HEK293T (cell line): Measurements from ENCODE around the gene FBXL5.
A peak's percentile ranks its signal among the peaks of the same experiment; 100 is the strongest.

ENCODE experiments used
- CTCF ChIA-PET: fragments of 350-600 bp; formaldehyde crosslinking; extraction: SDS; loops from one replicate; lab custom pipeline; 2021; ENCODE audit warnings: antibody characterized with exemption, inconsistent platforms; lab: Yijun Ruan, JAX
- POLR2A ChIA-PET: fragments of 350-600 bp; formaldehyde crosslinking; extraction: SDS; loops from one replicate; lab custom pipeline; 2020; ENCODE audit warnings: antibody characterized with exemption, inconsistent platforms; lab: Yijun Ruan, JAX
- DNase-seq: peaks from one replicate; pipeline ENCODE4 v3.0.0; 2012; ENCODE audit warnings: mixed read lengths; ENCODE audit errors: extremely low spot score
- ARNT ChIP-seq: fragments of 450-650 bp; IDR thresholded peaks from 2 replicates; pipeline ENCODE4 v1.6.1; 2017; ENCODE audit warnings: mild to moderate bottlenecking
- BHLHE40 ChIP-seq: fragments of 450-650 bp; IDR thresholded peaks from 2 replicates; pipeline ENCODE4 v1.6.1; 2016; ENCODE audit warnings: mild to moderate bottlenecking, moderate library complexity, borderline replicate concordance
- CTBP1 ChIP-seq: fragments of 450-650 bp; IDR thresholded peaks from 2 replicates; pipeline ENCODE4 v1.6.1; 2016; ENCODE audit warnings: borderline replicate concordance
- ELF4 ChIP-seq: fragments of 450-650 bp; IDR thresholded peaks from 2 replicates; pipeline ENCODE4 v1.6.1; 2017; ENCODE audit warnings: antibody characterized with exemption
- FOXA1 ChIP-seq: fragments of 450-650 bp; IDR thresholded peaks from 2 replicates; pipeline ENCODE4 v1.6.1; 2016; ENCODE audit warnings: mild to moderate bottlenecking
- FOXK2 ChIP-seq: fragments of 450-650 bp; IDR thresholded peaks from 2 replicates; pipeline ENCODE4 v1.6.1; 2016; ENCODE audit warnings: mild to moderate bottlenecking
- FOXM1 ChIP-seq: fragments of 450-650 bp; IDR thresholded peaks from 2 replicates; pipeline ENCODE4 v1.6.1; 2017; ENCODE audit warnings: mild to moderate bottlenecking, borderline replicate concordance
- HDGF ChIP-seq: fragments of 450-650 bp; IDR thresholded peaks from 2 replicates; pipeline ENCODE4 v1.6.1; 2017; ENCODE audit warnings: antibody characterized with exemption, borderline replicate concordance
- L3MBTL2 ChIP-seq: fragments of 450-650 bp; conservative IDR thresholded peaks from 2 replicates; pipeline ENCODE4 v1.6.1; 2016; ENCODE audit warnings: mild to moderate bottlenecking
- LEF1 ChIP-seq: fragments of 450-650 bp; IDR thresholded peaks from 2 replicates; pipeline ENCODE4 v1.6.1; 2017; ENCODE audit warnings: mild to moderate bottlenecking, borderline replicate concordance
- NFRKB ChIP-seq: fragments of 450-650 bp; IDR thresholded peaks from 2 replicates; pipeline ENCODE4 v1.6.1; 2016; ENCODE audit warnings: mild to moderate bottlenecking, moderate library complexity
- SP1 ChIP-seq: fragments of 450-650 bp; IDR thresholded peaks from 2 replicates; pipeline ENCODE4 v1.6.1; 2017
- SUZ12 ChIP-seq: fragments of 450-650 bp; IDR thresholded peaks from 2 replicates; pipeline ENCODE4 v1.6.1; 2016; ENCODE audit warnings: mild to moderate bottlenecking
- TARDBP ChIP-seq: fragments of 450-650 bp; IDR thresholded peaks from 2 replicates; pipeline ENCODE4 v1.6.1; 2016
- ZNF384 ChIP-seq: fragments of 450-650 bp; IDR thresholded peaks from 2 replicates; pipeline ENCODE4 v1.6.1; 2016
- TF ChIP-seq, protein P1 (sequence below): fragments of 450-650 bp; IDR thresholded peaks from 2 replicates; pipeline ENCODE4 v1.6.1; 2016

The FBXL5 gene, protein sequence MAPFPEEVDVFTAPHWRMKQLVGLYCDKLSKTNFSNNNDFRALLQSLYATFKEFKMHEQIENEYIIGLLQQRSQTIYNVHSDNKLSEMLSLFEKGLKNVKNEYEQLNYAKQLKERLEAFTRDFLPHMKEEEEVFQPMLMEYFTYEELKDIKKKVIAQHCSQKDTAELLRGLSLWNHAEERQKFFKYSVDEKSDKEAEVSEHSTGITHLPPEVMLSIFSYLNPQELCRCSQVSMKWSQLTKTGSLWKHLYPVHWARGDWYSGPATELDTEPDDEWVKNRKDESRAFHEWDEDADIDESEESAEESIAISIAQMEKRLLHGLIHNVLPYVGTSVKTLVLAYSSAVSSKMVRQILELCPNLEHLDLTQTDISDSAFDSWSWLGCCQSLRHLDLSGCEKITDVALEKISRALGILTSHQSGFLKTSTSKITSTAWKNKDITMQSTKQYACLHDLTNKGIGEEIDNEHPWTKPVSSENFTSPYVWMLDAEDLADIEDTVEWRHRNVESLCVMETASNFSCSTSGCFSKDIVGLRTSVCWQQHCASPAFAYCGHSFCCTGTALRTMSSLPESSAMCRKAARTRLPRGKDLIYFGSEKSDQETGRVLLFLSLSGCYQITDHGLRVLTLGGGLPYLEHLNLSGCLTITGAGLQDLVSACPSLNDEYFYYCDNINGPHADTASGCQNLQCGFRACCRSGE

DNA sequence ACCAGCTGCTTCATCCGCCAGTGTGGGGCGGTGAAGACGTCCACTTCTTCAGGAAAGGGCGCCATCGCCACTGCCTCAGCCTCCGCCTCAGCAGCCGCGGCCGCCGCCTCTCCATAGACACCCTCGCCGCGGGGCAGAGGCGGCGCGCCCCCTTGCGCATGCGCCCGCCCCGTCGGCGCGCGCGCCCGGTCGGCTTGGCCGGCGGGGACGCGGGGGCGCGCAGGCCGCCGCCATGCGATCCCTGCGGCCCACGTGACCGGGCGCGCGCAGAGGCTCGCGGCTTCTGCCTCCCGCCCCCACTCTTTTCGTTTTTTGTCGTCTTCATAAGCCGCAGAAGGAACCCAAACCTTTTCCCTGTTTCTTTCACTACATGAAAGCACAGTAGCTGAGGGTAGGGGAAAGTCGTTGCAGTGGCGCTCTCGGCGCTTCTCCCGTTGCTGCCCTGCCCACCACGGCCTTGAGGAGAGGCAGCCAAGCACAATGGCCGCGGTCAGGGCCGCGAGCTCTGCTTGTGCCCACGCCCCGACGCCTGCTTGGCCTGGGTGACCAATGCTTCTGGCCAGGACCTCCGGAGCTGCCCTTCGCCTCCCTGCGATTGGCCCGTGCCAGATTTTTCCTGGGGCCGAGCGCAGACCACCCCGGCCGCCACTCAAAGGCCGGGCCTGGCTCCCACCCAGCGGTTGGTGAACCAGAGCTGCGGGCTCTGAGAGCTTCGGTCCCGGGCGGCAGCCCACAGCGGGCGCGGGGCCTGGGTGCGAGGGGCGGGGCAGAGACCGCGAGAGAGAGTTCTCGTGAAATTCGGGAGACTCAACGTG lies at the start of gene FBXL5:
FBXL5 (minus strand) TSS at position 135 of the 815 bp plus-strand sequence; CDS start at position 65, 70 bp downstream.
- DNase-seq, result peak; percentile 94
- ChIA-PET POLR2A (interaction anchor here (5.1 kb wide), 1 partner anchor 26 kb away, joined by 36 read pairs; the partner anchor contains the start of gene FAM200B), CTCF (no interaction called here)
- TF ChIP-seq FOXM1 (no peak), L3MBTL2 (peak; percentile 95)

DNA sequence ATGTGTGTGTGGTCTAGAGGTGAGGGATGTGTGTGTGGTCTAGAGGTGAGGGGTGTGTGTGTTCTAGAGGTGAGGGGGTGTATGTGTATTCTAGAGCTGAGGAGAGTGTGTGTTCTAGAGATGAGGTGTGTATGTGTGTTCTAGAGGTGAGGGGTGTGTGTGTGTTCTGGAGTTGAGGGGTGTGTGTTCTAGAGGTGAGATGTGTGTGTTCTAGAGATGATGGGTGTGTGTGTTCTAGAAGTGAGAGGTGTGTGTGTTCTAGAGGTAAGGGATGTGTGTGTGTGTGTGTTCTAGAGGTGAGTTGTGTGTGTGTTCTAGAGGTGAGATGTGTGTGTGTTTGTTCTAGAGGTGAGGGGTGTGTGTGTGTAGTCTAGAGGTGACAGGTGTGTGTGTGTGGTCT lies 49.0 kb upstream of the FBXL5 start:
- POLR2A ChIA-PET, result no interaction called here
- DNase-seq, result no peak
- no peak for TF ChIP-seq ELF4
- CTCF ChIA-PET, result no interaction called here

DNA sequence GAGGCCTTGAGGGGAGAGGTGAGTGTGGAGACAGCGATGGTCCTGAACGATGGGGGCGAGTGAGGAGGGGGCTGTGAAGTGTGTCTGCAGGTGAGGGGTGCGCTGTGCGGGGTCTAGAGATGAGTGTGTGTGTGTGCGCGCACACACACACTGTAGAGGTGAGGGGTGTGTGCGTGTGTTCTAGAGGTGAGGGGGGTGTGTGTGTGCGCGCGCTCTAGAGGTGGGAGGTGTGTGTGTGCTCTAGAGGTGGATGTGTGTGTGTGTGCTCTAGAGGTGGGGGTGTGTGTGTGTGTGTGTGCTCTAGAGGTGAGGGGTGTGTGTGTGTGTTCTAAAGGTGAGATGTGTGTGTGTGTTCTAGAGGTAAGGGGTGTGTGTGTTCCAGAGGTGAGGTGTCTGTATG lies 48.3 kb upstream of the FBXL5 start:
- POLR2A ChIA-PET, result no interaction called here
- no peak for DNase-seq
- TF ChIP-seq, protein P1, sequence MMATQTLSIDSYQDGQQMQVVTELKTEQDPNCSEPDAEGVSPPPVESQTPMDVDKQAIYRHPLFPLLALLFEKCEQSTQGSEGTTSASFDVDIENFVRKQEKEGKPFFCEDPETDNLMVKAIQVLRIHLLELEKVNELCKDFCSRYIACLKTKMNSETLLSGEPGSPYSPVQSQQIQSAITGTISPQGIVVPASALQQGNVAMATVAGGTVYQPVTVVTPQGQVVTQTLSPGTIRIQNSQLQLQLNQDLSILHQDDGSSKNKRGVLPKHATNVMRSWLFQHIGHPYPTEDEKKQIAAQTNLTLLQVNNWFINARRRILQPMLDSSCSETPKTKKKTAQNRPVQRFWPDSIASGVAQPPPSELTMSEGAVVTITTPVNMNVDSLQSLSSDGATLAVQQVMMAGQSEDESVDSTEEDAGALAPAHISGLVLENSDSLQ, result no peak
- TF ChIP-seq ZNF384 (no peak), TARDBP (no peak), FOXK2 (no peak), NFRKB (no peak), CTBP1 (no peak), SUZ12 (no peak), HDGF (no peak), FOXM1 (no peak), FOXA1 (no peak), ARNT (no peak), L3MBTL2 (no peak), ELF4 (no peak)
- CTCF ChIA-PET, result no interaction called here

DNA sequence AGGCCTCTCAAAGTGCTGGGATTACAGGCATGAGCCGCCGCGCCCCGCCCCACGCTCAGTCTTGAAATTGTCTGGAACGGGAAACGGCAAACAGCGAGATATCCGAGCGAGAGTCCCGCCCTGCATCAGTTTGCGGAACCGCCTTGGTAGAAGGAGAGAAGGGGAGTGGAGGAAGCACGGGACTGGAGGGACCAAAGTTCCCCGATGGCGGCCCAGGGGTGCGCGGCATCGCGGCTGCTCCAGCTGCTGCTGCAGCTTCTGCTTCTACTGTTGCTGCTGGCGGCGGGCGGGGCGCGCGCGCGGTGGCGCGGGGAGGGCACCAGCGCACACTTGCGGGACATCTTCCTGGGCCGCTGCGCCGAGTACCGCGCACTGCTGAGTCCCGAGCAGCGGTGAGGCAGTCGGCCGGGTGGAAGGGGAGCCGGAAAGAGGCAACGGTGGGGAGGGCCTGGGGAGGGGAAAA lies 47.8 kb upstream of the FBXL5 start, which contains the start of gene BST1:
BST1 (plus strand) TSS at position 125 of the 463 bp plus-strand sequence; CDS start at position 205, 80 bp downstream.
- POLR2A ChIA-PET, result no interaction called here
- CTCF ChIA-PET, result no interaction called here
- no peak for DNase-seq
- no peak for TF ChIP-seq BHLHE40
- no peak for TF ChIP-seq ZNF384
- TF ChIP-seq SUZ12, result no peak
- TF ChIP-seq HDGF, result no peak
- no peak for TF ChIP-seq ELF4

DNA sequence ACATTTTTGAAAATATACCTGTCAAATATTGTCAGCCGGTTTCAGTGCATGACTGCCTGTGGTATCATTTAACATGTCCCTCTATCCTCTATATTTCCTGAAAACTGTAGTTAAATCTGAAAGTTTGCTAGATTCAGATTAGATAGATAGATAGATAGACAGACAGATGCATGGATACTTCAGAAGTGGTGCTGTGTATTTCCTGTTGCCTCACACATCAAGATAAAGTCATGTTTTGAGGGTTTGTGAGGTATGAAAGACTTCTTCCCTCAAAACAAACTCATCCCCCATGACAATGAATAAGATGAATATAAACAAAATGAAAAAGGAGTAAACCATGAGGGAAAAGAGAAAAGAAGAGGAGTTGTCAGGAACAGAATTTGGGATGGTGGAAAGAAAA lies 41.7 kb upstream of the FBXL5 start:
- DNase-seq, result no peak
- ChIA-PET CTCF (no interaction called here), POLR2A (no interaction called here)
- no peak for TF ChIP-seq FOXM1
- no peak for TF ChIP-seq TARDBP
- TF ChIP-seq FOXK2, result no peak
- TF ChIP-seq SUZ12, result no peak
- no peak for TF ChIP-seq ZNF384
- TF ChIP-seq HDGF, result no peak
- TF ChIP-seq, protein P1, result no peak
- no peak for TF ChIP-seq BHLHE40

DNA sequence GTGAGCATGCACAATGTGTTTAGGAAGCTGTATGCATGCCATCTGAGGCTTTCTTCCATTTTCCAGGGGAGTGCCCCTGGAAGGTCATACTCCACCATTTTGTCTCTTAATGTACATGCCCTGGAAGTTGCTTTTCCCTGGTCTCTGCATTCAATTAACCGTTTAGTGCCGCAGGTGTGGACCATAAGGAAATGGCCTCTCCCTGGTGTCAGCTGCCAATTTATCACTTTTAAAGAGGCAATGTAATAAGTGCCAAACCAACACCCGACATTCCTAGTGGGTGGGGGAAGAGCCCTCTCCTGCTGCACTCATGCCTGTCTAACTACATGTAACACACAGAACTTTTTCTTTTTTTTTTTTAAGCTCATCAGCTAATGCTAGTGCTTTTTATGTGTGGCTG lies 40.6 kb upstream of the FBXL5 start:
- ChIA-PET CTCF (no interaction called here), POLR2A (no interaction called here)
- TF ChIP-seq LEF1, result no peak
- TF ChIP-seq SUZ12, result no peak
- no peak for TF ChIP-seq TARDBP
- no peak for TF ChIP-seq SP1
- TF ChIP-seq ZNF384, result no peak
- no peak for TF ChIP-seq HDGF
- TF ChIP-seq FOXM1, result no peak
- TF ChIP-seq ELF4, result no peak
- TF ChIP-seq, protein P1, result no peak
- no peak for TF ChIP-seq FOXK2
- no peak for TF ChIP-seq ARNT
- TF ChIP-seq NFRKB, result no peak
- TF ChIP-seq L3MBTL2, result no peak
- no peak for TF ChIP-seq BHLHE40
- TF ChIP-seq CTBP1, result no peak
- no peak for TF ChIP-seq FOXA1
- DNase-seq, result no peak
